ENCODE results near the gene CHRM2. TPM values are rescaled to one million over a fixed set of nuclear protein-coding genes. Genes with fewer than 3 reads are reported as not detected.

The CHRM2 gene
- polyA plus RNA-seq, 1 donor from 2014 or later: 0.05 TPM

DNA sequence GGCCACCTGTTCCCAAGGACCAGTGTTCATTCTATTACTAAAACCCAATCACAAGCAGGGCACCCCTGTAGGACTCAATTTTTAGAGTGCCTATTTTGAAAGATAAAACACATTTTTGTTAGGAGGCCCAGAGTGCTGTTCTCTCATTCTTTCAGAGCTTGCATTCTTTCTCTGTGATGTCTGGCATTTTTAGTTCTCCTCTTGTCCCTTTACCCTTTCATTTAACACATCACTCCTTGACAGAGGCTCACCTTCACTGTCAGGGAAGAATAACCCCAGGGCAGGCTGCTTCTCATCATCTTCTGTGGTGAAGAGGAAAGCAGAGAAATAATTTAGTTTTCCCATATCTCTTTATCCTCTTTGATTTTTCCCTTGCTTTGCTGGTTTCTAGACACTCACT is 73.9 kb downstream of the CHRM2 start:
- no peaks in the 10 kb centered on the region for H3K79me2 ChIP-seq (replicated peaks; ENCODE audit: insufficient read depth, low read length)
- H3K4me3 ChIP-seq (ENCODE audit: low read length): no peak overlapping the region
- H3K27ac ChIP-seq (ENCODE audit: low read length): no peak overlapping the region
- H3F3A ChIP-seq (ENCODE audit: insufficient read depth, low read length, poor library complexity, severe bottlenecking): no peaks in the 10 kb centered on the region
- no peak overlapping the region for H3K4me2 ChIP-seq (ENCODE audit: low read length)
- no peaks in the 10 kb centered on the region for H3K36me3 ChIP-seq (ENCODE audit: insufficient read depth, low read length)
- H2AFZ ChIP-seq (ENCODE audit: low read depth, low read length): no peak overlapping the region
- H3K9me2 ChIP-seq (ENCODE audit: insufficient read depth, low read length): no peaks in the 10 kb centered on the region
- no peaks in the 10 kb centered on the region for H3K27me3 ChIP-seq (ENCODE audit: insufficient read depth, low read depth, low read length)
- H4K20me1 ChIP-seq (ENCODE audit: insufficient read depth): no peaks in the 10 kb centered on the region
- no peak overlapping the region for H3K9ac ChIP-seq (ENCODE audit: low read length)
- no peaks in the 10 kb centered on the region for H3K9me3 ChIP-seq (ENCODE audit: low read length)
- TF ChIP-seq, protein P1, sequence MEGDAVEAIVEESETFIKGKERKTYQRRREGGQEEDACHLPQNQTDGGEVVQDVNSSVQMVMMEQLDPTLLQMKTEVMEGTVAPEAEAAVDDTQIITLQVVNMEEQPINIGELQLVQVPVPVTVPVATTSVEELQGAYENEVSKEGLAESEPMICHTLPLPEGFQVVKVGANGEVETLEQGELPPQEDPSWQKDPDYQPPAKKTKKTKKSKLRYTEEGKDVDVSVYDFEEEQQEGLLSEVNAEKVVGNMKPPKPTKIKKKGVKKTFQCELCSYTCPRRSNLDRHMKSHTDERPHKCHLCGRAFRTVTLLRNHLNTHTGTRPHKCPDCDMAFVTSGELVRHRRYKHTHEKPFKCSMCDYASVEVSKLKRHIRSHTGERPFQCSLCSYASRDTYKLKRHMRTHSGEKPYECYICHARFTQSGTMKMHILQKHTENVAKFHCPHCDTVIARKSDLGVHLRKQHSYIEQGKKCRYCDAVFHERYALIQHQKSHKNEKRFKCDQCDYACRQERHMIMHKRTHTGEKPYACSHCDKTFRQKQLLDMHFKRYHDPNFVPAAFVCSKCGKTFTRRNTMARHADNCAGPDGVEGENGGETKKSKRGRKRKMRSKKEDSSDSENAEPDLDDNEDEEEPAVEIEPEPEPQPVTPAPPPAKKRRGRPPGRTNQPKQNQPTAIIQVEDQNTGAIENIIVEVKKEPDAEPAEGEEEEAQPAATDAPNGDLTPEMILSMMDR (IDR thresholded peaks at IDR 0.05; ENCODE audit: poor library complexity, severe bottlenecking): no peak
- TF ChIP-seq EZH2 (IDR thresholded peaks at IDR 0.05; ENCODE audit: borderline replicate concordance, insufficient read depth, low read length, poor library complexity, severe bottlenecking) (no peak), MXI1 (conservative IDR thresholded peaks at IDR 0.05; ENCODE audit: poor library complexity, severe bottlenecking) (no peak), SMC3 (conservative IDR thresholded peaks at IDR 0.05; ENCODE audit: poor library complexity) (no peak), POLR2AphosphoS5 (IDR thresholded peaks at IDR 0.05) (no peak), EP300 (conservative IDR thresholded peaks at IDR 0.05; ENCODE audit: poor library complexity, severe bottlenecking) (no peak), TAF1 (IDR thresholded peaks at IDR 0.05; ENCODE audit: low read depth) (no peak), RAD21 (conservative IDR thresholded peaks at IDR 0.05) (no peak), REST (IDR thresholded peaks at IDR 0.05; ENCODE audit: borderline replicate concordance) (no peak)

DNA sequence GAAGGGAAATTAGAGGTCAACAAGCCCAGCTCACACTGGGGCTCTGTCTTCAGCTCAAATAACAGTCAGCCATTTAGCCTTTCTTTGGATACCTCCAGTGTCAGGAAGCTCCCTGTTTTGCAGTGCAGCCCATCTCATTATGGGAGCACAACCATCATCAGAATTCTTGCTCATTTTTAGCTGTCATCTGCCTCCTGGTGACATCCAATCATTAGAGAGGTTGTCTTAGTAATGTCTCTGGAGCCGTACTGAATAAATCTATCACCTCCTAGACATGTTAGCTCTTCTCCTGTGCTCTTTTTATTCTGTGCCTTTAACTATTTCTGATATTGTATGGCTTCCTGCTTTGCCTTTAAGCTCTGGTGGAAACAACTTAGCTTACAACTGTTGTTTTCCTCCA is 74.5 kb downstream of the CHRM2 start:
- H3K9me3 ChIP-seq (ENCODE audit: low read length): no peaks in the 10 kb centered on the region
- no peaks in the 10 kb centered on the region for H3F3A ChIP-seq (ENCODE audit: insufficient read depth, low read length, poor library complexity, severe bottlenecking)
- H3K4me2 ChIP-seq (ENCODE audit: low read length): peak overlapping the region; percentile 1
- TF ChIP-seq, protein P1 (IDR thresholded peaks at IDR 0.05; ENCODE audit: poor library complexity, severe bottlenecking): no peak
- TF ChIP-seq POLR2AphosphoS5 (IDR thresholded peaks at IDR 0.05) (peak; percentile 55), EP300 (conservative IDR thresholded peaks at IDR 0.05; ENCODE audit: poor library complexity, severe bottlenecking) (peak; percentile 77), RAD21 (conservative IDR thresholded peaks at IDR 0.05) (peak; percentile 25)
- no peak overlapping the region for H3K9ac ChIP-seq (ENCODE audit: low read length)
- no peak overlapping the region for H3K4me3 ChIP-seq (ENCODE audit: low read length)
- H4K20me1 ChIP-seq (ENCODE audit: insufficient read depth): no peaks in the 10 kb centered on the region
- no peaks in the 10 kb centered on the region for H3K79me2 ChIP-seq (replicated peaks; ENCODE audit: insufficient read depth, low read length)
- no peaks in the 10 kb centered on the region for H3K36me3 ChIP-seq (ENCODE audit: insufficient read depth, low read length)
- no peak overlapping the region for H2AFZ ChIP-seq (ENCODE audit: low read depth, low read length)
- no peaks in the 10 kb centered on the region for H3K9me2 ChIP-seq (ENCODE audit: insufficient read depth, low read length)
- no peak overlapping the region for H3K27ac ChIP-seq (ENCODE audit: low read length)
- no peaks in the 10 kb centered on the region for H3K27me3 ChIP-seq (ENCODE audit: insufficient read depth, low read depth, low read length)

Measured in neural cell (in vitro differentiated cells).